CD4-positive, alpha-beta T cell treated with Interleukin-17A for 1 hour (primary cell): ENCODE results near the gene FBXL7.

ENCODE experiments used
- DNase-seq: peaks from one replicate; pipeline ENCODE4 v3.0.0-alpha.2; 2020

The FBXL7 gene

DNA sequence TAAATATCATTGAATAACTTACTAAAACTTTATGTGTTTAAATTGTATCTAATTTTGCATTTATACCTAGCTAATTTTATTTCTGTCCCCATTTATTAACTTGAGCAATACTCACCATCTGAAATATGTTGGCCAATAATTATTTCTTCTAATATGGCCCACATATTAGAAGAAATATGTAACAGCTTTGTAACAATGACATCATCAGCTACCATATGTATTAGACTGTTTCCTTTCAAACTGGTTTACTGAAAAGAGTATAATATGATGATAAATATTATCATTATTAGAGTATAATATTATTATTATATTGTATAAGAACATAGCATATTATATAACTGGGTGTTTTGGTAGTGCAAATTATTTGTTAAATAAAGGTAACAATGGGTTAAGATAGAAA is 220.5 kb downstream of the FBXL7 start:
- DNase-seq: no peak

DNA sequence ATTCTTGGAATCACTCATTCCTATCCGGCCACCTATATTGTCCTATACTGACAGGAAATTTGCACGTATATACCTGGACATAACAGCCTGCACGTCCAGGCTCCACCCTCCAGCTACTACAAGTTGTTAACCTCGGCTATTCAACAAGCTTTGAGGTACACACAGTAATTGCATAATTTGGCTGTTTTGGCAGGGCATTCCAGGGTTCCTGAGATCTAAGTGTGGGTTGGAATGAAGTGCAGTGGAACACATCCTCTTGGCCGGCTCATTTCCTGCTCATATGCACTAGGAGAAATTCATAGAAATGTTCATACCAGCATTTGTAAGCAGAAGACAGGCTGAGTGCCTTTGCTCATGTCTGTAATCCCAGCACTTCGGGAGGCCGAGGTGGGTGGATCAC is 222.3 kb downstream of the FBXL7 start:
- DNase-seq: no peak

GRCh38 chr5:15727375-15727774 is 227.4 kb downstream of the FBXL7 start:
- no peak for DNase-seq

DNA sequence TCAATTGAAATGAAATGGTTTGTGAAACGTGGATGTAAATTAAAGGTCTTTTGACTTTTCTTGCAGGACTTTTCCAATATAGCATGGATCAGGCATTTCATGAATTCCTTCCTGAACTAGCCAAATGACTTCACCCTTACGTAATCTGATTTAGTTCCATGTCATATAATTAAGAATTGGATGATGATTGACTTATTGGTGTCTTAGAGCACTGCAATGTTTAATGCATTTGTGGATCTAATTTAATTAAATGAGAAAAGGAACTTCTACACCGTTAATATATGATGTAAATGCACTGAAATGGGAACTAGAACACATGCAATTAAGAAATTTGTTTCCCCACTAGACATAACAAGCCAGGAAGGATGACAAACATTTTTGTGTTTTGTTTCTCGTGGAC is 228.8 kb downstream of the FBXL7 start:
- no peak for DNase-seq

GRCh38 chr5:15731699-15732098 is 231.7 kb downstream of the FBXL7 start:
- no peak for DNase-seq

- no peak for DNase-seq
Measured at GRCh38 chr5:15734058-15734457, 234.1 kb downstream of the FBXL7 start.

DNA sequence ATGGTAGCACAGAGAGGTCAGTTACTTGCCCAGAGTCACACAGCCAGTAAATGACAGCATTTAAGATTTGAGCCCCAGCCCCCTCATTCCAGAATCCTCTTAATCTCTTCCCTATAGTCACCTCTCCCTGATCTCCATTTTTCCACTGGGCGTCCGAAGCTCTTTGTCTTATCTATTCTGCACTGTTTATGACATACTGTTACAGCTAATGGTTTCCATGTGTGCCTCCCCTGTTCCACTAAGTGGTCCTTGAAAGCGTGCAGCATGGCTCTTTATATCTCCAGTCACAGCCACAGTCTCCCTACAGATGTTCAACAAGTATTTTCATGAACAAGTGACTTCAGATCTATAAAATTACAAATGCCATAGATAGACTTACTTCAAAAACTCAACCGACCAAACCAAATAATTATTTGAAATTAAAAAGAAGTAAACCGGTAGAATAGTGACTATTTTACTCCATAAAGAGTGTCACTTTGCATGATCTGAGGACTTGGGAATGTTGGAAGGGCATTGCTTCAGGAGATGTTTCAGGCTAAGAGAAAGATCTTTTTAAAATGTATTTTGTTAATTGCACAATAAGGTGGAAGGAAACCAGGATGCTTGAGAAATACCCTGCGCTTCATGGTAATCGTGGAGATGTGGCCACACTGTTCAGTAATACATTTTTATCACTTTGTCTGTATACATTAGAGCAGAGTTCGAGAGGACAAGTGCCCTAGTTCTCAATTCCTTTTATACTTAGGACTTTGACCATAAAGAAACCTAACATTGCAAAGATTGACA is 237.2 kb downstream of the FBXL7 start:
- no peak for DNase-seq

DNA sequence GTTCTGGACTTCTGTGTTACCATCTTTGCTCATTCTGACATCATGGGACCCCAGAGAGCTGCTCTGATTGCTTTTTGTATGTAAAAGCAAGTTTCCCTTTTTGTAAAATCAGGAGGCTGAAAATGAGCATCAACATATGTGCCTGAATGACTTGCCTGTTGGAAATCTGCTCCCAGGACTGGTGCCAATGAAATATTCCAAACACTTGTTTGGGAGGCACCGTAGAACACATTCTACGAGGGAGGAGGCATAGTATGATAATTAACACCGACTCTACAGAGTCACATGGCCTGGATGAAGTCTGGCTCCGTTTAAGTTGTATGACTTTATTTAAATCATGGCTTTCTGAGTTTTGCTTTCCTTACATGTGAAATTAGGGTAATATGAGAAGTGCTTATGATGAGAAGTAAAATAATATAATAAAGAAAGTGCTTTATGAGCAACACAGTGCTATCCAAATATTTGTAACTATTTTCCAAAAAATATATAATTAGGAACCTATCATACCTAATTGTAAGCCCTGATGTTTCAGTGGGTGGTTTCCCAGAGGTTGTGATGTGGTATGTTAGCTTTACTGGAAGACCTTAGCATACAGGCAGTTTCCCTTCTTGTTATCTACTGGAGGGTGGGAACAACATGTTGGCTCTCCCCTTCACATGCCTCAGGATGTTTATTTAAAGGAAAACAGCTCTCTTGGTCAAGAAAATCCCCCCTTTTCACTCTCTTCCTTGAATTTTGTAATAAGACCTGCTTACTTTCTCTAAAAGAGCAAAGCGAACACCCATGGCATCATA is 238.1 kb downstream of the FBXL7 start:
- DNase-seq: no peak

DNA sequence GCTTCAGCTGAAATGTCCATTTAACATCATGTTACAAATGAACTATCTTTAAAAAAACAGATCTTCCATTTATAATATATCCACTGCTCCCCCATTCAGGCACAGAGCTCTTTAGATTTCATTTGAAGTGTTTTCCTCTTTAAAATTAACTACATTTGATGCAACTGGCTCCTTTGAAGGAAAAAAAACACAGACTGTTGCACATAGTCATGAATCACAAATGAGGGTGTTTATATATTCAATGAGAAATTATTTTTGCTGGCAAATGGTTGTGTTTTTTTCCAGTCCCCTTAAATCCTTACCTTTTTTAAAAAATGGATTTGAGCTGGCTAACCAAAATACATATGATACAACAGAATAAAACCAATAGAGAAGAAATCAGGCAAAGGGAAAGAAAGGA is 240.4 kb downstream of the FBXL7 start:
- no peak for DNase-seq

- no peak for DNase-seq
Measured at GRCh38 chr5:15741591-15741990, 241.6 kb downstream of the FBXL7 start.

DNA sequence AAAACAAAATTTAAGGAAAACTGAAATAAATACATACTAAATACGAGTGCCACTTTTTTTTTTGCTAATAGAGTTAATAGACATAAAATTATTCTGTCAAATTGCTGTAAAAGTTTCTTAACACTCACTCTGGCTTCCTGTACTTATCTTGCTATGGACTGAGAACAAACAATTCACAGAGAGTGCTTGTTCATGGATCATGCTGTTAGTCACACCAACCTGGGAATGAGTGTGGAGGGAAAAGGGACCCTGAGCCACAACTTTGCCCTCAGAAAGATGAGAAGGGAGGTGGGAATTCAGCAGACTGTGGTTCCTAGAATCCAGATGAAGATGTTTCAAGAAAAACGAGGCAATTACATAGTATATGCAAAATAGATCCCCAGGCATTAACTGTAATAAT is 246.9 kb downstream of the FBXL7 start:
- DNase-seq: no peak

DNA sequence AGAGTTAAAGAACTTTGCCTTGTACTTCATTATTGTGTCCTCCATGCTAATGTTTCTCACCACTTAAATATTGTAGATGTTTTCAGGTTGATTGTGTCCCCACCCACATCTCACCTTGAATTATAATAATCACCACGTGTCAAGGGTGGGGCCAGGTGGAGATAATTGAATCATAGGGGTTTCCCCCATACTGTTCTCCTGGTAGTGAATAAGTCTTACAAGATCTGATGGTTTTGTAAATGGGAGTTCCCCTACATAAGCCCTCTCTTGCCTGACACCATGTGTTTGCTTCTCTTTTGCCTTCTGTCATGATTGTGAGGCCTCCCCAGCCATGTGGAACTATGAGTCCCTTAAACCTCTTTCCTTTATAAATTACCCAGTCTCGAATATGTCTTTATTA is 248.3 kb downstream of the FBXL7 start:
- no peak for DNase-seq

GRCh38 chr5:15752663-15753285 is 252.8 kb downstream of the FBXL7 start:
- DNase-seq: no peak

GRCh38 chr5:15753752-15754151 is 253.8 kb downstream of the FBXL7 start:
- no peak for DNase-seq

- DNase-seq: no peak
Measured at GRCh38 chr5:15757103-15757502, 257.1 kb downstream of the FBXL7 start.

GRCh38 chr5:15757619-15758018 is 257.6 kb downstream of the FBXL7 start:
- no peak for DNase-seq

- DNase-seq: no peak
Measured at GRCh38 chr5:15762668-15763067, 262.7 kb downstream of the FBXL7 start.

DNA sequence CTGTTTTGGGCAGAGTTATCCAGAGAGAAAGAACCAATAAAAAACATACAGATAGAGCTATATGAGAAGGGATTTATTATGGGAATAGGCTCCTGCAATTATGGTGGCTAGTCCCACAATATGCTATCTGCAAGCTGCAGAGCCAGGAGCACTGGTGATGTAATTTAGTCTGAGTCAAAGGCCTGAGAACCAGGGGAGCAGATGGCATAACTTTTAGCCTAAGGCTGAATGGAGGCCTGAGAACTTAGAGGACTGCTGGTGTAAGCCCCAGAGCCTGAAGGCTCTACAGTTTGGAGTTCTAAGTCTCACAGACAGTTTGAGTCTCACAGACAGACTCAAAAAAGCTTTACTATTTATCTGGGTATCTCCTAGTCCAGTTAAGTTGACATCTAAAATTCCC is 263.8 kb downstream of the FBXL7 start:
- no peak for DNase-seq

GRCh38 chr5:15768936-15769335 is 269.0 kb downstream of the FBXL7 start:
- DNase-seq: no peak

GRCh38 chr5:15772131-15772530 is 272.2 kb downstream of the FBXL7 start:
- no peak for DNase-seq

- no peak for DNase-seq
Measured at GRCh38 chr5:15774632-15775031, 274.7 kb downstream of the FBXL7 start.

- no peak for DNase-seq
Measured at GRCh38 chr5:15776346-15776745, 276.4 kb downstream of the FBXL7 start.

DNA sequence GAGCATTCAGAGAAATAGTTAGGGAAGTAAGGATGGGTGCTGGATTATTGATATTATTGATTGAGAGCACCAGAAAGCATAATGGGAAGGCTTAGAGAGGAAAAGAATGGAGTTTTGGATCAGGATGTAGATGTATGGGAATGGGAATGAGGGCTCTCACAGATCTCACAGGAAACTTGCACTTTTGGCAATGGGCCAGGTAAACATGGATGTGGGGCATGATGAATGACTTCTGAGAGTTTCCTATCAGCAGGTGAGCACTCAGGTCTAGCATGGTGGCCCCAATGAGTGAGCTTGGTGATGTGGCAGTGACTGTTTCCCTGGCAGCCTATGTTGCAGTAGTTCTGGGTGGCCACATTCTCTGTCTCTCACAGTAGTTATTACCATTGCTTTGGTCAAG is 283.8 kb downstream of the FBXL7 start:
- DNase-seq: no peak

GRCh38 chr5:15785531-15785981 is 285.6 kb downstream of the FBXL7 start:
- no peak for DNase-seq
